NT2/D1 (cell line): ENCODE data around the gene SCAMP3.
"Not testable (repeated sequence)": the region's sequence is repeated elsewhere in the genome, so short reads cannot be mapped to it uniquely, and the experiment has no call there.

Experiments
- DNase-seq: peaks from one replicate; pipeline ENCODE4 v3.0.0-alpha.2; 2011; ENCODE audit warnings: low read depth, low spot score
- H3K27me3 ChIP-seq: 2 replicates; pipeline ENCODE4 v1.6.0; 2011; ENCODE audit warnings: mild to moderate bottlenecking; ENCODE audit not compliant: insufficient read length, insufficient read depth
- H3K36me3 ChIP-seq: 2 replicates; pipeline ENCODE4 v1.6.1; 2011; ENCODE audit warnings: mild to moderate bottlenecking, low read length, mixed read lengths; ENCODE audit not compliant: insufficient read depth, insufficient read length
- H3K4me1 ChIP-seq: 2 replicates; pipeline ENCODE4 v1.5.1; 2011; ENCODE audit not compliant: insufficient read depth, insufficient read length
- H3K4me3 ChIP-seq: 2 replicates; pipeline ENCODE4 v1.5.1; 2011; ENCODE audit warnings: low read depth; ENCODE audit not compliant: insufficient read length
- H3K9ac ChIP-seq: 2 replicates; pipeline ENCODE4 v1.6.0; 2011; ENCODE audit warnings: low read depth; ENCODE audit not compliant: insufficient read length
- H3K9me3 ChIP-seq: 2 replicates; pipeline ENCODE4 v1.5.1; 2011; ENCODE audit warnings: mild to moderate bottlenecking, low read length; ENCODE audit not compliant: insufficient read depth
- SUZ12 ChIP-seq: IDR thresholded peaks from 2 replicates; pipeline ENCODE4 v1.6.1; 2011; ENCODE audit not compliant: insufficient read length, insufficient read depth; ENCODE audit errors: extremely low read depth
- YY1 ChIP-seq: IDR thresholded peaks from 2 replicates; pipeline ENCODE4 v1.6.1; 2011; ENCODE audit not compliant: insufficient read length, insufficient read depth
- ZNF274 ChIP-seq: IDR thresholded peaks from 2 replicates; pipeline ENCODE4 v1.6.1; 2011; ENCODE audit warnings: mild to moderate bottlenecking, low read depth, low read length

Gene SCAMP3

GRCh38 chr1:155244368-155245162 lies 17.6 kb downstream of the SCAMP3 start:
- Histone ChIP-seq H3K27me3 (no peaks in the 10 kb centered on the region), H3K36me3 (peaks cover 38% of the 10 kb centered on the region), H3K4me3 (peak overlapping the region; percentile 69), H3K9me3 (no peaks in the 10 kb centered on the region), H3K9ac (peak overlapping the region; percentile 85), H3K4me1 (peaks cover 8% of the 10 kb centered on the region)
- TF ChIP-seq YY1: peak; percentile 8
- no peak for TF ChIP-seq ZNF274
- peak; percentile 99 for DNase-seq

GRCh38 chr1:155242805-155243358 lies 19.3 kb downstream of the SCAMP3 start:
- Histone ChIP-seq H3K9me3 (no peaks in the 10 kb centered on the region), H3K36me3 (peaks cover 37% of the 10 kb centered on the region), H3K4me3 (peak overlapping the region; percentile 69), H3K4me1 (peaks cover 8% of the 10 kb centered on the region), H3K9ac (peak overlapping the region; percentile 85), H3K27me3 (no peaks in the 10 kb centered on the region)
- TF ChIP-seq ZNF274 (no peak), YY1 (no peak), SUZ12 (no peak)
- DNase-seq: no peak

GRCh38 chr1:155241841-155242264 lies 20.3 kb downstream of the SCAMP3 start:
- H3K36me3 ChIP-seq: peaks cover 37% of the 10 kb centered on the region
- peak overlapping the region; percentile 21 for H3K9ac ChIP-seq
- H3K27me3 ChIP-seq: no peaks in the 10 kb centered on the region
- no peaks in the 10 kb centered on the region for H3K9me3 ChIP-seq
- no peak for TF ChIP-seq ZNF274
- TF ChIP-seq SUZ12: no peak
- no peak for TF ChIP-seq YY1
- peaks cover 8% of the 10 kb centered on the region for H3K4me1 ChIP-seq
- no peak for DNase-seq
- no peak overlapping the region for H3K4me3 ChIP-seq

GRCh38 chr1:155241069-155241679 lies 21.0 kb downstream of the SCAMP3 start:
- Histone ChIP-seq H3K4me1 (peaks cover 8% of the 10 kb centered on the region), H3K36me3 (peaks cover 40% of the 10 kb centered on the region), H3K9ac (peak overlapping the region; percentile 21), H3K4me3 (no peak overlapping the region), H3K9me3 (no peaks in the 10 kb centered on the region), H3K27me3 (no peaks in the 10 kb centered on the region)
- peak; percentile 75 for DNase-seq
- peak; percentile 96 for TF ChIP-seq YY1
- TF ChIP-seq ZNF274: no peak

GRCh38 chr1:155236451-155236850 lies 25.7 kb downstream of the SCAMP3 start:
- no peak for DNase-seq
- no peak overlapping the region for H3K9ac ChIP-seq
- H3K36me3 ChIP-seq: peaks cover 50% of the 10 kb centered on the region
- H3K9me3 ChIP-seq: no peaks in the 10 kb centered on the region
- no peaks in the 10 kb centered on the region for H3K27me3 ChIP-seq
- H3K4me3 ChIP-seq: no peak overlapping the region
- TF ChIP-seq SUZ12: no peak
- TF ChIP-seq ZNF274: no peak
- no peak for TF ChIP-seq YY1
- peaks cover 2% of the 10 kb centered on the region for H3K4me1 ChIP-seq

GRCh38 chr1:155235375-155235774 lies 26.8 kb downstream of the SCAMP3 start:
- not testable (repeated sequence) for H3K4me1 ChIP-seq, H3K4me3 ChIP-seq, H3K9me3 ChIP-seq, H3K9ac ChIP-seq, H3K27me3 ChIP-seq, DNase-seq
- peaks cover 50% of the 10 kb centered on the region for H3K36me3 ChIP-seq

GRCh38 chr1:155233502-155233901 lies 28.7 kb downstream of the SCAMP3 start:
- not testable (repeated sequence) for H3K4me1 ChIP-seq, H3K9ac ChIP-seq, DNase-seq, H3K4me3 ChIP-seq, H3K27me3 ChIP-seq, H3K9me3 ChIP-seq
- peaks cover 37% of the 10 kb centered on the region for H3K36me3 ChIP-seq

- H3K4me1 ChIP-seq, H3K9me3 ChIP-seq, H3K4me3 ChIP-seq, DNase-seq, H3K27me3 ChIP-seq, H3K9ac ChIP-seq: not testable (repeated sequence)
- peaks cover 28% of the 10 kb centered on the region for H3K36me3 ChIP-seq
These were observed 29.9 kb downstream of the SCAMP3 start for GRCh38 chr1:155232001-155232978.

- DNase-seq, H3K27me3 ChIP-seq, H3K4me1 ChIP-seq, H3K4me3 ChIP-seq, H3K9me3 ChIP-seq, H3K9ac ChIP-seq: not testable (repeated sequence)
- H3K36me3 ChIP-seq: peaks cover 18% of the 10 kb centered on the region
These were observed 30.9 kb downstream of the SCAMP3 start for GRCh38 chr1:155231302-155231701.
